H1 (cell line): ENCODE data around the gene PDF. TPM values are rescaled to one million over a fixed set of nuclear protein-coding genes. Genes with fewer than 3 reads are reported as not detected.

ENCODE experiments used
- ASH2L ChIP-seq: fragments of 200-600, 300-600 bp; sonication (generic); IDR thresholded peaks from one replicate; pipeline ENCODE4 v1.7.1; 2017; ENCODE audit warnings: low read length
- BACH1 ChIP-seq: IDR thresholded peaks from 2 replicates; pipeline ENCODE4 v1.6.1; 2012; ENCODE audit warnings: low read length, improper control_type of control experiment
- CHD2 ChIP-seq: IDR thresholded peaks from 2 replicates; pipeline ENCODE4 v1.6.1; 2012; ENCODE audit warnings: low read length, improper control_type of control experiment
- CREB1 ChIP-seq: IDR thresholded peaks from 2 replicates; pipeline ENCODE4 v1.6.1; 2012; ENCODE audit warnings: inconsistent platforms
- CTBP2 ChIP-seq: IDR thresholded peaks from 2 replicates; pipeline ENCODE4 v1.7.0; 2011; ENCODE audit warnings: borderline replicate concordance, mild to moderate bottlenecking, moderate library complexity, mixed read lengths, low read length; ENCODE audit not compliant: insufficient read depth, insufficient read length
- EGR1 ChIP-seq: IDR thresholded peaks from 2 replicates; pipeline ENCODE4 v1.6.1; 2011; ENCODE audit warnings: low read depth, low read length, borderline replicate concordance
- EP300 ChIP-seq, 2 experiments: IDR thresholded peaks; 1 replicate in 1 of 2; 2 replicates in 1 of 2; pipeline ENCODE4 v1.6.1; 2011 to 2012; ENCODE audit warnings: low read depth in 2 of 2, low read length in 2 of 2, mild to moderate bottlenecking in 2 of 2, borderline replicate concordance in 1 of 2, inconsistent platforms in 1 of 2, moderate library complexity in 1 of 2
- FOSL1 ChIP-seq: IDR thresholded peaks from 2 replicates; pipeline ENCODE4 v1.6.1; 2011; ENCODE audit warnings: mild to moderate bottlenecking, low read depth, low read length, moderate library complexity; ENCODE audit not compliant: insufficient read depth
- GABPA ChIP-seq: IDR thresholded peaks from 2 replicates; pipeline ENCODE4 v1.6.1; 2011; ENCODE audit warnings: mild to moderate bottlenecking, low read length, moderate library complexity, borderline replicate concordance; ENCODE audit not compliant: insufficient read depth
- HDAC2 ChIP-seq, 2 experiments: fragments of 300-600 bp in 1 of 2; sonication (generic) in 1 of 2; IDR thresholded peaks; 2 replicates each; pipeline ENCODE4 v1.6.1; 2011 to 2012; ENCODE audit warnings: low read depth in 2 of 2, low read length in 2 of 2, mild to moderate bottlenecking in 2 of 2, moderate library complexity in 2 of 2, borderline replicate concordance in 1 of 2, inconsistent platforms in 1 of 2
- JUN ChIP-seq: IDR thresholded peaks from 2 replicates; pipeline ENCODE4 v1.6.1; 2011; ENCODE audit warnings: low read depth, mild to moderate bottlenecking, improper control_type of control experiment, low read length
- KDM5A ChIP-seq: fragments of 200-600 bp; IDR thresholded peaks from 2 replicates; pipeline ENCODE4 v1.7.1; 2012; ENCODE audit warnings: mild to moderate bottlenecking, low read length, inconsistent platforms, mixed read lengths
- MAFK ChIP-seq: IDR thresholded peaks from 2 replicates; pipeline ENCODE4 v1.6.1; 2012; ENCODE audit warnings: low read depth, mild to moderate bottlenecking, improper control_type of control experiment, low read length
- PHF8 ChIP-seq: fragments of 200-600 bp; sonication (generic); conservative IDR thresholded peaks from 2 replicates; pipeline ENCODE4 v1.7.1; 2012; ENCODE audit warnings: low read depth, mild to moderate bottlenecking, inconsistent platforms, low read length, moderate library complexity
- POU5F1 ChIP-seq: IDR thresholded peaks from 2 replicates; pipeline ENCODE4 v1.6.1; 2011; ENCODE audit warnings: low read depth, mild to moderate bottlenecking, low read length, moderate library complexity
- SIN3A ChIP-seq, 2 experiments: IDR thresholded peaks in 1 of 2; conservative IDR thresholded peaks in 1 of 2; 2 replicates each; pipeline ENCODE4 v1.6.1; 2011 to 2012; ENCODE audit warnings: low read length in 2 of 2, improper control_type of control experiment in 1 of 2, low read depth in 1 of 2, mild to moderate bottlenecking in 1 of 2
- TAF7 ChIP-seq: optimal IDR thresholded peaks from 2 replicates; pipeline ENCODE3; 2011; ENCODE audit warnings: low read depth, mild to moderate bottlenecking, inconsistent platforms, low read length, moderate library complexity, borderline replicate concordance
- TCF12 ChIP-seq: IDR thresholded peaks from 2 replicates; pipeline ENCODE4 v1.6.1; 2011; ENCODE audit warnings: low read depth, mild to moderate bottlenecking, low read length
- ZNF274 ChIP-seq: IDR thresholded peaks from 2 replicates; pipeline ENCODE4 v1.7.0; 2012; ENCODE audit warnings: low read length, borderline replicate concordance; ENCODE audit errors: extremely low read depth
- polyA plus RNA-seq, 7 experiments: library from polyadenylated mRNA; depleted of rRNA in 3 of 7; stranded (reverse) in 5 of 7; unstranded in 2 of 7; fragments of >200 nt in 5 of 7; fragments of 200-250 nt in 2 of 7; gene quantifications; 1 replicate in 5 of 7; 2 replicates in 1 of 7; 4 replicates in 1 of 7; pipeline versions ENCODE4 v1.2.1 to v1.2.3, GENCODE V29; 2011 to 2013; ENCODE audit warnings: missing spikeins in 2 of 7, mixed read lengths in 2 of 7
- total RNA-seq: library from RNA; stranded (reverse); fragmentation: NEBNext Ultra II Directional; extraction: Animal tissue kit (Norgen Biotek cat#: 25700); gene quantifications from 2 replicates; pipeline ENCODE4 v1.2.1, GENCODE V29; 2021
- TF ChIP-seq, protein P1 (sequence below): IDR thresholded peaks from 2 replicates; pipeline ENCODE4 v1.6.1; 2012; ENCODE audit warnings: inconsistent platforms
- TF ChIP-seq, protein P2 (sequence below): IDR thresholded peaks from 2 replicates; pipeline ENCODE4 v1.6.1; 2011; ENCODE audit warnings: low read length, improper control_type of control experiment

The PDF gene
- total and polyA plus RNA-seq, 2 of the 8 experiments (the other 6 are each of a cell fraction or from before 2014, with no cell fraction given) = 17.7 to 23.9 TPM

DNA sequence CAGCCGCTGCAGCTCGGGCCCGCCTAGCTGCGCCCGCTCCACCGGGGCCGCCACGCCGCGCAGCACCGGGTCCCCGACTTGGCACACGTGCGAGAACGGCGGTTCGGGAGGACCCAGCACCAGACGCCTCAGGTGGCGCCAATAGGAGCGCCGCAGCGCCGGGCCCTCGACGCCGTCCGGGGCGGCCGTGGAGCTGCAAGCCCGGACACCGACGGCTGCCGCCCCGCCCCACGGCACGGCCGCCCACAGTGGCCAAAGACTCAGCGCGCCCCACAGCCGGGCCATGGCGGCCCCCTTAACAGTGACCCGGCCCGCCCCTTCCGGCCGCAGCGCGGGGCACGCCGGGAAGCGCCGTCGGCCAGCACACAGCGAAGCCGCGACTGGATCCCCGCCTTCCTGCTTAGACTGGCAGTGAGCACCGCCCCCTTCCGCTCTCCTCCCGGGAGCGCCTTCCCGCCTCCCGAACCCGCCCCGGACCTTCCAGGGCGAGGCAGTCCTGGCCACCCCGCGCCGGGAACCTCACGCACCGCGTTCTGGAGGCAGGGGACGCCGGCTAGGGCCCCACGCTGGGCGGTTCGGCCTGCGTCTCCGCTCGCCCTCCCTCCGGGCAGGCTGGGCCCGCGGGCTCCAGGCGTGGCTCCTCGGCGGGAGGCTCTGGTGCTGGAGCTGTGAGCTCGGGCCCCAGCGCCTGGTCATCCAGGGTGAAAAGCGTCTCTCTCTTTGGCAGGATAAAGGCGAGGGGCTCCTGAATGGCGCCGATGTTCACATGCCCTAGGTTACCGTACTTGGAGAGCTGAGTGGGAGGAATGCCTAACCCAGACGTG, at the start of gene PDF (continued):
- TF ChIP-seq, protein P1, sequence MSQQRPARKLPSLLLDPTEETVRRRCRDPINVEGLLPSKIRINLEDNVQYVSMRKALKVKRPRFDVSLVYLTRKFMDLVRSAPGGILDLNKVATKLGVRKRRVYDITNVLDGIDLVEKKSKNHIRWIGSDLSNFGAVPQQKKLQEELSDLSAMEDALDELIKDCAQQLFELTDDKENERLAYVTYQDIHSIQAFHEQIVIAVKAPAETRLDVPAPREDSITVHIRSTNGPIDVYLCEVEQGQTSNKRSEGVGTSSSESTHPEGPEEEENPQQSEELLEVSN = peak; percentile 84; the same call in 1 of the 2 replicates
- no peak for TF ChIP-seq FOSL1
- no peak for TF ChIP-seq CTBP2
- TF ChIP-seq JUN = no peak
- TF ChIP-seq ZNF274 = no peak
- TF ChIP-seq HDAC2 (IDR thresholded peaks at IDR 0.05; ENCODE audit: borderline replicate concordance in 1 of 2, low read depth in 2 of 2, low read length in 2 of 2) = peak in 1 of 2 experiments; percentile 88; a peak in 1 of 4 replicates
- no peak for TF ChIP-seq EP300 (IDR thresholded peaks at IDR 0.05; ENCODE audit: borderline replicate concordance in 1 of 2, low read depth in 2 of 2, low read length in 2 of 2)
- TF ChIP-seq CHD2 = no peak
- no peak for TF ChIP-seq TCF12
- TF ChIP-seq KDM5A = no peak
- no peak for TF ChIP-seq CREB1
- TF ChIP-seq, protein P2, sequence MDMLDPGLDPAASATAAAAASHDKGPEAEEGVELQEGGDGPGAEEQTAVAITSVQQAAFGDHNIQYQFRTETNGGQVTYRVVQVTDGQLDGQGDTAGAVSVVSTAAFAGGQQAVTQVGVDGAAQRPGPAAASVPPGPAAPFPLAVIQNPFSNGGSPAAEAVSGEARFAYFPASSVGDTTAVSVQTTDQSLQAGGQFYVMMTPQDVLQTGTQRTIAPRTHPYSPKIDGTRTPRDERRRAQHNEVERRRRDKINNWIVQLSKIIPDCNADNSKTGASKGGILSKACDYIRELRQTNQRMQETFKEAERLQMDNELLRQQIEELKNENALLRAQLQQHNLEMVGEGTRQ = no peak
- peak; percentile 65 for TF ChIP-seq ASH2L
- TF ChIP-seq SIN3A (conservative IDR thresholded peaks at IDR 0.05 in 1 of 2, IDR thresholded peaks at IDR 0.05 in 1 of 2; ENCODE audit: low read depth in 1 of 2, low read length in 2 of 2) = peak in 1 of 2 experiments; percentile 71; a peak in 1 of 4 replicates
- TF ChIP-seq TAF7 = peak; percentile 32
- TF ChIP-seq MAFK = no peak
- no peak for TF ChIP-seq EGR1
- TF ChIP-seq PHF8 = peak; percentile 90
- no peak for TF ChIP-seq POU5F1
- TF ChIP-seq BACH1 = 0 out of 2 replicates have a peak, but pooled peaks have one; percentile 34
- TF ChIP-seq GABPA = peak; percentile 69; the same call in 1 of the 2 replicates
